ENCODE data around the gene CLCNKB. TPM values are rescaled to one million over a fixed set of nuclear protein-coding genes. Genes with fewer than 3 reads are reported as not detected.

CLCNKB gene
- total and polyA plus RNA-seq, 2 experiments from 2014 or later: 1.3 to 1.9 TPM

- no peak for TF ChIP-seq ZNF462 (CRISPR knock-in tag; IDR thresholded peaks at IDR 0.05)
- TF ChIP-seq STAT1 (IDR thresholded peaks at IDR 0.05; ENCODE audit: unreplicated experiment): no peak
- no peak for TF ChIP-seq EZH2 (IDR thresholded peaks at IDR 0.05; ENCODE audit: low read depth, unreplicated experiment)
- TF ChIP-seq REST (IDR thresholded peaks at IDR 0.05; ENCODE audit: unreplicated experiment): no peak
- TF ChIP-seq EZH2phosphoT487 (IDR thresholded peaks at IDR 0.05; ENCODE audit: unreplicated experiment): no peak
- TF ChIP-seq, protein P1, sequence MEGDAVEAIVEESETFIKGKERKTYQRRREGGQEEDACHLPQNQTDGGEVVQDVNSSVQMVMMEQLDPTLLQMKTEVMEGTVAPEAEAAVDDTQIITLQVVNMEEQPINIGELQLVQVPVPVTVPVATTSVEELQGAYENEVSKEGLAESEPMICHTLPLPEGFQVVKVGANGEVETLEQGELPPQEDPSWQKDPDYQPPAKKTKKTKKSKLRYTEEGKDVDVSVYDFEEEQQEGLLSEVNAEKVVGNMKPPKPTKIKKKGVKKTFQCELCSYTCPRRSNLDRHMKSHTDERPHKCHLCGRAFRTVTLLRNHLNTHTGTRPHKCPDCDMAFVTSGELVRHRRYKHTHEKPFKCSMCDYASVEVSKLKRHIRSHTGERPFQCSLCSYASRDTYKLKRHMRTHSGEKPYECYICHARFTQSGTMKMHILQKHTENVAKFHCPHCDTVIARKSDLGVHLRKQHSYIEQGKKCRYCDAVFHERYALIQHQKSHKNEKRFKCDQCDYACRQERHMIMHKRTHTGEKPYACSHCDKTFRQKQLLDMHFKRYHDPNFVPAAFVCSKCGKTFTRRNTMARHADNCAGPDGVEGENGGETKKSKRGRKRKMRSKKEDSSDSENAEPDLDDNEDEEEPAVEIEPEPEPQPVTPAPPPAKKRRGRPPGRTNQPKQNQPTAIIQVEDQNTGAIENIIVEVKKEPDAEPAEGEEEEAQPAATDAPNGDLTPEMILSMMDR (conservative IDR thresholded peaks at IDR 0.05; ENCODE audit: low read depth in 2 of 2): no peak
These were observed 33.9 kb upstream of the CLCNKB start (continued) for GRCh38 chr1:16009678-16010077.
